ENCODE data around the gene SP140L.

DNA sequence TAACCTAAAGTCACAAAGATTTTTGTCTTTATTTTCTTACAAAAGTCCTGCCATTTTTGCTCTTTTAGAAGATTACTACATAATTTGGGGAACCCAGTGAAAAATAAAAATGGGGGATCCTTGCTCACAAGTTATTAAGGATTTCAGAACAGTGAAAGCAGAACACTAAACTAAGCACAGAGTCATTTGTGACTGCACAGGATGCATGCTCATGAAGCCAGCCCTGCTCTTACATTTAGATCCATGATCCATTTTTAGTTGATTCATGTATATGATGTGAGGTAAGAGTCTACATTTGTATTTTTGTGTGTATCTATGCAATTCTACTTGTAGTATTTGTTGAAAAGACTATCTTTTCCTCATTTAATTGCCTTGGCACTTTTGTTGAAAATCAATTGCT lies 21.8 kb downstream of the SP140L start:
- TF ChIP-seq EZH2 (IDR thresholded peaks at IDR 0.05; ENCODE audit: insufficient read depth, poor library complexity, severe bottlenecking) (no peak), EZH2phosphoT487 (IDR thresholded peaks at IDR 0.05; ENCODE audit: insufficient read depth, low read depth) (no peak)
